Panc1 (cell line): ENCODE data around the gene IGF2R. TPM values are rescaled to one million over a fixed set of nuclear protein-coding genes. Genes with fewer than 3 reads are reported as not detected.

Experiments
- ATAC-seq: fragments of 200-7000 bp; cut with Tn5 transposase; 2 replicates; pipeline ENCODE4 v1.9.1; 2020; ENCODE audit warnings: mild to moderate bottlenecking, moderate library complexity
- BruUV-seq: library from RNA; stranded (reverse); fragments of 400-500 nt; replicated peaks from 2 replicates; lab custom pipeline; 2021; lab: Mats Ljungman, UMichigan
- CTCF ChIA-PET: fragments of 300-600 bp; sonication (Branson Sonifier 250); formaldehyde crosslinking; loops from one replicate; lab custom pipeline; 2022; ENCODE audit warnings: antibody characterized with exemption; lab: Charles Lee
- POLR2A ChIA-PET: fragments of 300-600 bp; sonication (Branson Sonifier 250); formaldehyde crosslinking; loops from one replicate; lab custom pipeline; 2022; ENCODE audit warnings: antibody characterized with exemption; lab: Charles Lee
- DNase-seq: peaks from one replicate; pipeline ENCODE4 v3.0.0-alpha.2; 2010; ENCODE audit warnings: low read depth, low spot score
- H3K27ac ChIP-seq: 2 replicates; pipeline ENCODE4 v1.5.1; 2011; ENCODE audit warnings: mild to moderate bottlenecking, low read length, inconsistent platforms
- H3K27me3 ChIP-seq: fragments of 200-500 bp; sonication (Bioruptor generic); 2 replicates; pipeline ENCODE4 v1.6.0; 2014; ENCODE audit warnings: low read length, inconsistent platforms; ENCODE audit not compliant: control insufficient read depth, insufficient read depth
- H3K36me3 ChIP-seq: fragments of 200-500 bp; sonication (Bioruptor generic); 2 replicates; pipeline ENCODE4 v1.5.1; 2014; ENCODE audit warnings: inconsistent platforms, mild to moderate bottlenecking, low read length, moderate library complexity; ENCODE audit not compliant: control insufficient read depth, insufficient read depth
- H3K4me1 ChIP-seq: 2 replicates; pipeline ENCODE4 v1.5.1; 2011; ENCODE audit warnings: inconsistent platforms, mild to moderate bottlenecking, low read length, moderate library complexity; ENCODE audit not compliant: control insufficient read depth, insufficient read depth
- H3K4me3 ChIP-seq, 2 experiments: 2 replicates each; pipeline ENCODE4 v1.5.1; 2011 to 2012; ENCODE audit warnings: low read depth in 2 of 2, low read length in 2 of 2, mild to moderate bottlenecking in 2 of 2, inconsistent platforms in 1 of 2, moderate library complexity in 1 of 2
- H3K9me3 ChIP-seq: fragments of 200-500 bp; sonication (Bioruptor generic); 2 replicates; pipeline ENCODE4 v1.5.1; 2014; ENCODE audit warnings: low read depth, mild to moderate bottlenecking, inconsistent platforms, low read length, moderate library complexity; ENCODE audit not compliant: control insufficient read depth, insufficient read depth
- POLR2AphosphoS5 ChIP-seq: IDR thresholded peaks from 2 replicates; pipeline ENCODE4 v1.6.1; 2012; ENCODE audit warnings: mild to moderate bottlenecking, low read depth, low read length, moderate library complexity
- REST ChIP-seq, 2 experiments: IDR thresholded peaks; 2 replicates each; pipeline ENCODE4 v1.6.1; 2011 to 2012; ENCODE audit warnings: low read depth in 2 of 2, control low read depth in 1 of 2, low read length in 1 of 2, mild to moderate bottlenecking in 1 of 2, moderate library complexity in 1 of 2; ENCODE audit not compliant: insufficient read depth in 1 of 2
- SIN3A ChIP-seq: IDR thresholded peaks from 2 replicates; pipeline ENCODE4 v1.6.1; 2012; ENCODE audit warnings: low read depth, mild to moderate bottlenecking, low read length, moderate library complexity, borderline replicate concordance; ENCODE audit not compliant: insufficient read depth
- TCF7L2 ChIP-seq: IDR thresholded peaks from 2 replicates; pipeline ENCODE4 v1.6.1; 2011; ENCODE audit warnings: mild to moderate bottlenecking, low read depth, low read length, inconsistent platforms
- in situ Hi-C: cut with HindIII; loops from 2 replicates; pipeline ENCODE4 v1.10.0; 2016; ENCODE audit warnings: low sequenced_read_pairs, low pct_unique_long_range_greater_than_20kb
- intact Hi-C: fragments of 100-400 bp; cut with micrococcal nuclease; formaldehyde crosslinking; loops from one replicate; pipeline ENCODE4 v1.10.0; 2022; ENCODE audit not compliant: unreplicated experiment
- total RNA-seq: library from RNA; stranded (reverse); gene quantifications from one replicate; pipeline ENCODE4 v1.2.1, GENCODE V29; 2021; ENCODE audit not compliant: unreplicated experiment
- TF ChIP-seq, protein P1 (sequence below): fragments of 450-650 bp; IDR thresholded peaks from 2 replicates; pipeline ENCODE4 v1.5.1; 2017; ENCODE audit warnings: mild to moderate bottlenecking

Gene IGF2R
- total RNA-seq, 1 experiment from 2014 or later, result 163 TPM

- TF ChIP-seq REST (IDR thresholded peaks at IDR 0.05; ENCODE audit: insufficient read depth in 1 of 2, low read depth in 2 of 2, low read length in 1 of 2) (no peak), TCF7L2 (no peak), SIN3A (no peak), POLR2AphosphoS5 (no peak)
- TF ChIP-seq, protein P1, sequence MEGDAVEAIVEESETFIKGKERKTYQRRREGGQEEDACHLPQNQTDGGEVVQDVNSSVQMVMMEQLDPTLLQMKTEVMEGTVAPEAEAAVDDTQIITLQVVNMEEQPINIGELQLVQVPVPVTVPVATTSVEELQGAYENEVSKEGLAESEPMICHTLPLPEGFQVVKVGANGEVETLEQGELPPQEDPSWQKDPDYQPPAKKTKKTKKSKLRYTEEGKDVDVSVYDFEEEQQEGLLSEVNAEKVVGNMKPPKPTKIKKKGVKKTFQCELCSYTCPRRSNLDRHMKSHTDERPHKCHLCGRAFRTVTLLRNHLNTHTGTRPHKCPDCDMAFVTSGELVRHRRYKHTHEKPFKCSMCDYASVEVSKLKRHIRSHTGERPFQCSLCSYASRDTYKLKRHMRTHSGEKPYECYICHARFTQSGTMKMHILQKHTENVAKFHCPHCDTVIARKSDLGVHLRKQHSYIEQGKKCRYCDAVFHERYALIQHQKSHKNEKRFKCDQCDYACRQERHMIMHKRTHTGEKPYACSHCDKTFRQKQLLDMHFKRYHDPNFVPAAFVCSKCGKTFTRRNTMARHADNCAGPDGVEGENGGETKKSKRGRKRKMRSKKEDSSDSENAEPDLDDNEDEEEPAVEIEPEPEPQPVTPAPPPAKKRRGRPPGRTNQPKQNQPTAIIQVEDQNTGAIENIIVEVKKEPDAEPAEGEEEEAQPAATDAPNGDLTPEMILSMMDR, result no peak
- ChIA-PET POLR2A (no interaction called here), CTCF (interaction anchor here (0.7 kb wide), 1 partner anchor 1366 kb away, joined by 3 read pairs; no protein-coding TSS in a partner anchor)
- Histone ChIP-seq H3K27me3 (no peaks in the 10 kb centered on the region), H3K9me3 (no peaks in the 10 kb centered on the region), H3K4me3 (no peak overlapping the region), H3K36me3 (peaks cover 29% of the 10 kb centered on the region), H3K27ac (no peak overlapping the region), H3K4me1 (no peaks in the 10 kb centered on the region)
- ATAC-seq (no peak), DNase-seq (no peak)
- in situ Hi-C loops, result no loop called here
- intact Hi-C loops, result no loop called here
- BruUV-seq, result no TSS peak
These were observed 73.3 kb downstream of the IGF2R start for GRCh38 chr6:160042014-160042773.

- DNase-seq, result peak; percentile 24
- BruUV-seq, result no TSS peak
- no peak overlapping the region for H3K27ac ChIP-seq
- intact Hi-C loops, result no loop called here
- ChIA-PET CTCF (no interaction called here), POLR2A (no interaction called here)
- no peaks in the 10 kb centered on the region for H3K27me3 ChIP-seq
- no peaks in the 10 kb centered on the region for H3K4me1 ChIP-seq
- 0 out of 2 replicates have a peak, but pooled peaks have one; percentile 33 for ATAC-seq
- in situ Hi-C loops, result no loop called here
- peaks cover 26% of the 10 kb centered on the region for H3K36me3 ChIP-seq
- H3K4me3 ChIP-seq, result no peak overlapping the region
- H3K9me3 ChIP-seq, result no peaks in the 10 kb centered on the region
- TF ChIP-seq SIN3A (no peak), POLR2AphosphoS5 (no peak)
- TF ChIP-seq, protein P1, result no peak
These were observed 74.0 kb downstream of the IGF2R start for GRCh38 chr6:160042788-160043301.
